HG03442 (cell line): ENCODE results near the gene RGS3.
A peak's percentile ranks its signal among the peaks of the same experiment; 100 is the strongest.

Experiments used
- ATAC-seq: cut with Tn5 transposase; IDR thresholded peaks from one replicate; pipeline ENCODE4 v1.9.1; 2021; ENCODE audit warnings: mild to moderate bottlenecking, moderate library complexity; ENCODE audit not compliant: unreplicated experiment

Gene RGS3

DNA sequence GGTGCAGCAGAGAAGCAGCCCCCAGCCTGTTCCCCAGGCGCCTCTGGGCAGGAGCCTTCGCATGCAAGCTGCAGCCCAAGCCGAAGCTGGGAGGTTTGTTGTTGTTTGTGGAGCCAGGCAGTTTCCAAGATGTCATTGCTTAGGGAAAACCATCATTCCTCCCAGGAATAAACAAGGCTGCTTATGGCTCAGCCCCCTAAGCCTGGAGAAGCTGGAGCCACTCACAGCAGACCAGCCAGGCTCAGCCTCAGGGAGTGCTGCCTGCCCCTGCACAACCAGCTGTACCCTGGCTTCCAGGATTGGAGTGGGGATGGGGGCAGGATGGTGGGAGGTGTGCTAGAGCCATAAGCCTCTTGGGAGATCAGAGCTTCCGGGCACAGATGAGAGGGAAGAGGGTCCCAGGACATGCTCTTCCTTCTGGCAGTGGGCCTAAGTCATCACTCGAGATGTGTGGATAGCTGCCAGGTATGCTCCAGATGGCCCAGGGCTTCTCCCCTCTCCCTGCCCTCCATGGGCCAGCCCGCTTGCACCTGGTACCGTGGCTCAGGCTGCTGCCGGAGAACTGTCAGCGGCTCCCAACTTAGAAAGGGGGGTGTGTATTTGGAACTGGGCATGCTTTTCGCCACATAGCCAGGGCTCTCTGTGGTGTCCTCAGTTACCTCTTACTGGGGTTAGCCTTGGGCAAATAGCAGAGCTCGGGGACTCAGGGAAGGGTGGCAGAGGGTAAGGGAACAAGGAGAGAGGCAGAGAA lies 105.2 kb downstream of the RGS3 start:
- ATAC-seq, result no peak

DNA sequence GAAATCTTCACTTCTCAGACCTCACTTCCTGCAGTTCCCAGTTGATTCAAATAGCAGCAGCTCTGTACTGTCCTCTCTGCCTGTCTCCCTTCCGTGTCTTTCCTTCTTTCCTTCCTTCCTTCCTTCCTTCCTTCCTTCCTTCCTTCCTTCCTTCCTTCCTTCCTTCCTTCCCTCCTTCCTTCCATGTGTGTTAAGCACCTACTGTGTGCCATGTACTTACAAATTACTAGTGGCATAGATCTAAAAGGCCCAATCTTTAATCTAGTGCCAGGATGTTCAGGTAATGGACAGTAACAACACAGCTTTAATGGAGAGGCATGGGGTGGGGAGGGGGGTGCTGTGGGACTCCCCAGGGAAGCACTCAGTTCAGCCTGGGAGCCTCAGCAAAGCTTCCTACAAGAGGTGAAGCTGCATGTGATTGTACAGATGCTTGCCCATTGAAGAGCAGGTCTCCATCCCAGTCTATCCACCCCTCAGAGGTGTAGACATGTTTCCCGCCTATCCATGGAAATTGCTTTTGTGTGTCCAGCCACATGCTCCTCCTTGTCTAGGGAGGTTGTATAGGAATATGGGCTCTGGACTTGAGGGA lies 106.0 kb downstream of the RGS3 start:
- no peak for ATAC-seq

DNA sequence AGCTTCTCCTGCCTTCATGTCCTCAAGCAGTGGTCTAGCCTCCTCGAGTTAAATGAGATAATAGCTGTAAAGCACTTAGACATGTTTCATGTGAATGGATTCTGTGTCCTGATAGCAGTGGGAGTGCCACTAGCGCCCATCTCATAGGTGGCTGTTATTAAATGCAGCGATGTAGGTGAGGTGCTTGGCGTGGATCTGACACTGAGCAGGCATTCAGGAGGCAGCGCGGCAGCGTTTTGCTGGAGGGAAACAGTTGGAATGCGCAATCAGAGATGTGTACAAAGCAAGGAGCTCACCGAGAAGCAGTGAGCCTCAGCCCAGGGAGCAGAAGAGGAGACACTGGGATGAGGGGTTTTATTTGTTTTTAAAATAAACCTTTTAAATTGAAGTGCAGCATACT lies 106.6 kb downstream of the RGS3 start:
- ATAC-seq, result no peak

DNA sequence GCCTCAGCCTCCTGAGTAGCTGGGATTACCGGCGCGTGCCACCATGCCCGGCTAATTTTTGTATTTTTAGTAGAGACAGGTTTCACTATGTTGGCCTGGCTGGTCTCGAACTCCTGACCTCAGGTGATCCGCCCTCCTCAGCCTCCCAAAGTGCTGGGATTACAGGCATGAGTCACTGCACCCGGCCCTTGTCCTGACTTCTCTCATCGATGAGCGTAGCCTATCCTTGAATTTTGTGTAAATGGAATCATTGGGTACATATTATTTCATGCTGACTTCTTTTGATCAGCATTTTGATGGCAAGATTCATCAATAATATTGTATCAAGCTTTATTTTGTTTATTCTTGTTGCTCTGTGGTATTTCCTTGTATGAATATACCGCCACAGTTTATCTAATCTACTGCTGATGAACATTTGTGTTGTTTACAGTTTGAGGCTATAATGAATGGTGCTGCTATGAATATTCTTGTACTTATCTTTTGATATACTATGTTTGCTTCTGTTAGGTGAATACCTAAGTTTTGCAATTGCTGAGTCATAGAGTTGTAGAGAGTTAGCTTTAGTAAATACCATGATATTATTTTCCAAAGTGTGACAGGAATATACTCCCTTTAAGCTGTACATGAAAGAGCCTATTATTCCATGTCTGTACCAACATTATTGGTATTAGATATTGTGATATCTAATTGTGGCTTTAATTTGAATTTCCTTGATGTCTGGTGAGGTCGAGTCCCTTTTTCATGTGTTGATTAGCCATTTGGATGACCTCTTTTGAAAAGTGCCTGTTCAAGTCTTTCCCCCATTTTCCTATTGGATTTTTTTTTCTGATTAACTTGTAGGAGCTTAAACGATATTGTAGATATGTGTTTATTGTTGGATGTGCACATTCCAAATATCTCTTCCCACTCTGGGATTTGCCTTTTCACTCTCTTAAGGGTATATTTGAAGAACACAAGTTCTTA lies 107.5 kb downstream of the RGS3 start:
- no peak for ATAC-seq

DNA sequence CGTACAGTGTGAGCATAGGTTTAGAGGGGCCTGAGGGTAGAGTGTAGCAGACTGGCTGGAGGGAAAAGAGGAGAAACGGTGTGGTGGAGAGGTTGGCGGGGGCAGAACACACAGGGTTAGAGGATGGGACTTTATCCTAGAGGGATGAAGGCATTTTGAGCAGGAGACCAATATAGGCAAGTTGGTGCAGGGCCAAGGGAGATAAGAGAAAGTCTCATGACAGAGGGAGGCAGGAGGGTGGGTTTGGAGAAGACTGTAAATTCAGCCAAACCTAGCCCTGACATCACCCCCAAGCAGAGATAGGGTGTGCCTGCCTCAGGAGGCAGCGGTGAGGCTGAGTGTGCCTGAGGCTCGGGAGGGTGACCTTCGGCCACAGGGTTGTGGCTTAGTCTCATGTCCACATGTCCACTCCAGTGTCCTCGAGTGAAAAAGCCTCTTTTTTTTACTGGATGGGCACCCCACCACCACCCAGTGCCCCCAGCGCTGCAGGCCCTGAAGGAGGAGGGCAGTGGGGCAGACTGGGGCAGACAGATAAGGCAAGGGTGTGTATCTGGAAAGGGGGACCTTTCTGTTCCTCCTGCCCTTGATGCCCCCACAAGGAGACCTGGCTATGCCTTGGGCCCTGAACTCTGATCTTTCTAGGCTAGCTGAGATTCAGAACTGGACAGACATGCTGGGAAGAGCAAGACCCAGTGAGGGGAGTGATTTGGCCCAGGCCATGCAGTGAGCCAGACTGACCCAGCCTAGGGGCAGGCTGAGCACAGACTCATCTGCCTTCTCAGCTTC lies 108.7 kb downstream of the RGS3 start:
- ATAC-seq, result no peak

DNA sequence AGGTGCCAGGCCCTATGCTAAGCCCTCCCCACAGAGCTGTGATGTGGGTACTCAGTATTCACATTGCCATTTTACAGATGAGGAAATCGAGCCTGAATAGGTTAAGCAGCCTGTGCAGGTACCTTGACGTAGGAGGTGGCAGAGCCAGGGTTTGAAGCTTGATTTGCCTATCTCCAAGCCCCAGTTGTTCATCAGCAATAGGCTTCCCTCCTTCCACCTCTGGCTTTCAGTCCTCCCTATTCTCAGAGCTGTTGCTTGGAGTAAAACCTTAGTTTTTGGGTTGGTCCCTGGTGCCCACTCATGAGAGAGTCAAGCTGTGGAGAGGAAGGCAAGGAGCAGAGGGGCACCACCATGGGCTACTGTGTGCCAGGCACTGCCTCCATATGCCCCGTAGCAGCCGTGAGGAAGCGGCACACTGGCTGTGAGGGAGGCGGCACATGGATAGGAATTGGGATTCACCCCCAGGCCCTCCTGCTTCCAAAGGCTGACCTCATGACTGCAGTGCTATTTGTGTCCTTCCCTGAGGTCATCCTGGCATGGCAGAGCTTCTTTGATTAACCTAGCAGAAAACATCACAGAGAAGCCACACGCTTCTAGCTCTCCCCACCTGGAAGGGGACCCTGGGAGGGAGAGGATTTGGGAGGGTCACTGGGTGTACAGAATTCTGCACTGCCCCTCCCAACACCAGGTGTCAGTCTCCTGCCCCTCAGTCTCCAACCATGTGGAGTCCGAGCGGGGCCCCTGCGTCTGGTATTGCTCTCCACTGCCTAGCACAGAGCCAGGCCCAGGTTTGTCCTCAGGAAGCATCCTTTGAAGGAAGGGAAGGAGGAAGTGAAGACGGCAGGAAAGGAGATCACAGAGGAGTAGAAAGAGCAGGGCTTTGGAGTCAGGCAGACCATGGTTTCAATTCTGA lies 109.8 kb downstream of the RGS3 start:
- ATAC-seq, result no peak

DNA sequence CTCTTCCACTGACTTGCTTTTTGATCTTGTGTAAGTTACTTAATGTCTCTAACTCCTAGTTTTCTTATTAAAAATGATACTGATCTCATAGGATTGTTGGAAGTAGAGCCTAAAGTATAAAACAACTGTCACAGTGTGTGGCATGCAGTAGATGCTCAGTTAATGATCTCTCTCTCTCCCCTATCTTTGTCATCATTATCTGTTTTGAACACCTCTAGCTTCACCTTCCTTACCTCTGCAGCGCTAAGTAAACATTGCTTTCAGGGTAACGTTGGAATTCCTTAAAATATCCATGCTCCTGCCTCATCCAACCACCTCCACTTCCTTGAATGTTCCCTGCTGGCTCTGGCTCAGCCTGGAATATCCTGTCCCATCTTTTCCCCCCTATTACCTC lies 110.4 kb downstream of the RGS3 start:
- no peak for ATAC-seq

DNA sequence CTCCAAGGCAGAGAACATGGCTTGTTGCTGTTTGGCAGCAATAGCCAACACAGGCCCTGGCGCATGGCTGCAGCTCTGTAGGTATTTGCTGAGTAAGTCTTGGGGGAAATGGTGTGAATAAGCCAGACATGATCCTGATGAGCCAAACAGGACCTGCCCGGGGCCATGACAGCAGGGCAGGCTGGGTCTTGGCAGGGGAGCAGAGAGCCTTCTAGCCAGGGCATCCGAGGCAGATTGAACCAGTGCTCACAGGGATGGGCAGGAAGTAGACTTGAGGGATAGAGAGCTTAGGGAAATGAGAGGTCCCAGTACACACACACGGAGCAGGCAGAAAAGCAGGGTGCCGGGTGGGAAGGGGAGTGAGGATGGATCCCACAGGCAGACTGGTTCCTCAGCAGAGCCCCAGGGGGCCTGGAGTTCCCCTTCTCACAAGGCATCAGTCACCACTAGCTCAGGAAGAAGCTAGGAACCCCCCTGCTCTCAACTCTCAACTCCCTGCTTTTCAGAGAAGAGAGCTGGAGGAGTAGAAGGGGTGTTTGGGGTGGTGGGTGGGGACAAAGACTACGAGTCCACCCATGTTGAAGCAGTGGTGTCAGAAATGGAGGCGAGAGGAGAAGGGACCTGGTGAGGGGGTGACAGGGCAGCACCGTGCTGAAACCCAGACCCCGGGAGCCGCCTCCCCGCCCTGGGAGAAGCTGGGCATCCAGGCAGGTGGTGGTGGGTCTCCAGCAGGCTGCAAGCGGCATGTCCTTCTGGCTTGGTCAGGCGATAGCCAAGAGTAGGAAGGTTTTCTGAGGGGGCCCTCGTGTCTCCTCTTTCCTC lies 111.1 kb downstream of the RGS3 start:
- ATAC-seq, result no peak

DNA sequence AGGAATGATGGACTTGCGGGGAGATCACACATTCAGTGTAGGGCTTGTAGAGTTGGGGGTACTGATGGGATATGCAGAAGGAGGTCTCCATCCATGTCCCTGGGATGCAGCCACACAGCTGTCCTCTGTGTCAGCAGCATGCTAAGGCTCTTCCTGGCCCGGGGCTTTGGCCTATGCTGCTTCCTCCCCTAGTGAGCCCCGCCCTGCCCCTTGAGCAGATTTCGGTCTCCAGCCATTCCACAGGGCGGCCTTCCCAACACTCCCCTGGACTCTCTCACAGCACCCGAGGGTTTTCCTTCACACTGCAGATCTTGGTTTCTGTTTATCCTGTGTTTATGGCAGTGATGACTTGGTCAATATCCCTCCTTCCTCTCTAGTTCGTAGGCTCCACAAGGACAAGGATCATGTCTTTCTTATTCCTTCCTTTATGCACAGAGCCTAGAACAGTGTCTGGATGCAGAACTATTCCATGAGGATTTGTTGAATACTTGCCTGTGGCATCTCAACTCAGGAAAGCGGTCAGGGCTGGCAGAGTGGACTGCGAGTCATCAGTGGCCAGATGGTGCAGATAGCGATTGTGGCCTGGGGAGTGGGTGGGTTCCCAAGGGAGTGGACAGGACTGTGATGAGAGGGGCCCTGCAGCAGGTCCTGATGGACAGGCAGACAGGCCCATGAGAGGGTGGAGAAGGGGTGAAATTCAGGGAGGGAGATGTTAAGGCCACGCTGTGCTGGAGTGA lies 114.2 kb downstream of the RGS3 start:
- no peak for ATAC-seq

DNA sequence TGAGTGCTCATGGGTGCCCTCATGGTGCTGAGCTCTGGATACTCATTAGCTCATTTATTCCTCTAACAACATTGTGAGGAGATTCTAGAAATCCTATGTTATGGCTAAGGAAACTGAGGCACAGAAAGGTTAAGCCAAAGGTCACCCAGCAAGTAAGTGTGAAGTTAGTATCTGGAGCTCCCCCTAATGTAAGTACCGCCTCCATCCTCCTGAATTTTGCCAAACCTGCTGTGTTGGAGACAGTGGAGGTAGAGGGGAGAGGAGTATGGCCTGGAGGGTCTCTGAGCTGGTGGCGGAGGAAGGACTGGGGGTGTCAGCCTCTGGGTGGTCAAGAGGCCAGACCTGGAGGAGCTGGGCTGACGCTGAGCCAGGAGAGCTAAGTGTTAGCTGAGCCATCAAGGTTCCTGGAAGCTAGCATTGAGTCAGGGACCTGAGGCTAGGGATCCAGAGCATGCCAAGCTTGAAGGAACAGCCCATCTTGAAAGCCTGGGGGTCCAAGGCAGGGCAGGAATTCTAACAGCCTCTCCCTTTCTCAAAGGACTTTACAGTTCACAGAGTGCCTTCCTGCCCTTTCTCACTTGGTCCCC lies 114.8 kb downstream of the RGS3 start:
- no peak for ATAC-seq

DNA sequence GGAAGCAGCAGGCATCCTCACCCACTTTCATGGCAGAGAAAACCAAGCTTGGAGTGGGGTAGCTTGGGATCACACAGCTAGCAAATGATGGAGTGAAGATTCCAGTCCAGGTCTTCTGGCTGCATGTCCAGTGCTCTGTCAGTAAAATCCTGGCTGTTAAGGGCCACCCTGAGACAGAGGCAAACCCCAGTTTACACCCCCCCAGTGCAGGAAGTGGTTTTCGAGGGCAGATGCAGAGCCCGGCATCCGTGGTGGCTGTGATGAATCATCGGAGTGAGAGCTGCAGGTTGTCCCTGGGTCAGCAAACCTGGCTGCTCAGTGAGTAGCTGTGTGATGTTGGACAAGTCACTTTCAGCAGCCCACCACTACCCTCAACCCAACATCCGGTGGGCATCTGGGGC lies 115.4 kb downstream of the RGS3 start:
- ATAC-seq, result peak; percentile 52

DNA sequence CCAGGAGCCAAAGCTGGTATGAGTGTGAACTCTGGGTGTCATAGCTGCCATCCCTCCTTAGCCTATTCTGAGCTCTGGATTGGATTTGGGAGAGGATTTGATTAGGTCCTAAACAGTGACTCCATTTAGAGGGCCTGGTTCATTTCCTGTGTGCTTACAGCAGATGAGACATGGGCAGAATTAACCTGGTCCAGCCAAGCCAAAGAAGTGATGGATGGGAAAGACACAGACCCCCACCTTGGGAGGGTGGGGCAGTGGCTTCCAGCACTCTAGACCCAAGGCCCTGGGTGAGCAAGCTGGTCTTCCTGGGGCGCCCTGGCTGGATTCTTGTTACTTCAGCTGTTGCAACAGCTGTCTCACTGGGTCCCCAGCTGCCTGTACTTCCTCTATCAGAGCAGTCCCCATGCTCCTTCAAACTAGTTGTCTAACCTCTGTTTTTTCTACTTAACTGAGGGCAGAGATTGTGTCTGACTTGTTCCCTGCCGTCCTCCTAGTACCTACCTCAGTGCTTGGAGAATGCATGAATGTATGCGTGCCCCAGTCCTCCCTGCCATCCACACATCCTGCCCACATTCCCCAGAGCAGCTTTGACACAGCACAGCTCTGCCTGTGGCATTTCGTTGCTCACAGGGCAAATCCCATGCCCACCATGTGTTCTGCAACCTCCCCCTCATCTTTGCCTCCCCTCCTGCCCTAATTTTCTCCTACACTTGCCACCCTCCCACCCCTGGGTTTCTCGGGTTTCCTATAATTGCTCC lies 115.9 kb downstream of the RGS3 start:
- peak; percentile 5 for ATAC-seq

DNA sequence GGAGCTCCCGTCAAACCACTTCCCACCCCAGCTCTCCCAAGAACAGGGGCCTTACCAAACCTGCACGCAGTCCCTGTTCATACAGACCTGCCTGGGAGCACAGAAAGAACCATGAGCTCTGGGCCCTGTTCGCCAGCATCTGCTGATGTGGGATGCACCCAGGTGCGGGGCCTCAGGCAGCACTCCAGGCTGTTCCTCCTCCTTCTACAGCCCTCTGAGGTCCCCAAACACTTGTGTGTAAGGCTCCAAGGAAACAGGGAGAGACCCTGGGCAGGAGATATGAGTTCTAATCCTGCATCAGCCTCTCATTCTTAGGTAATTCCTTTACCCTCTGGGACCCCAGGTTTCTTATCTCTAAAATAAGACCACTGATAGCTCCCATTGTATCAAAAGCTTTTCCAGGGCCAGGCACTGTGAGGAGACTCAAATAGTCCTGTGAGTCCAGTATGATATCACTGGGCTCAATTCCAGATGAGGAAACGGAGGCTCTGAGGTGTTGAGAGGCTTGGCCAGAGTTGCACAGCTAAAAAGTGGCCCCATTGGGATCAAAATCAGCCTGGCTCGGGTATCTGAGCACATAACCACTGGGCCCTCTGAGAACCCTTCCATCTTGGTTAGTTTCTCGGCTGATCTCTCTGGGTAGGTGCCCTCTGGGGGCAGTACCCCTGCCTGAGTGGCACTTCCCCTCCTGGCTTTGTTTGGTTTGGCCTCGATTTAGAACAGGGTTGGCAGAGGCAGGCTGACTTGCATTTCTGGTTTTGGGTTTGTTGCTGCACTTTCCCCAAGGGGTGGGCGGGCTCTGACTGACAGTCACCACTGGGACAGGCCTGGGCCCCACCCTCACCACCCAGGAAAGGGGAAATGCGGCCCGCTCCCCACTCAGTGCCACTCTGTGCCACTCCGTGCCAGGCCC lies 116.8 kb downstream of the RGS3 start:
- ATAC-seq, result no peak

DNA sequence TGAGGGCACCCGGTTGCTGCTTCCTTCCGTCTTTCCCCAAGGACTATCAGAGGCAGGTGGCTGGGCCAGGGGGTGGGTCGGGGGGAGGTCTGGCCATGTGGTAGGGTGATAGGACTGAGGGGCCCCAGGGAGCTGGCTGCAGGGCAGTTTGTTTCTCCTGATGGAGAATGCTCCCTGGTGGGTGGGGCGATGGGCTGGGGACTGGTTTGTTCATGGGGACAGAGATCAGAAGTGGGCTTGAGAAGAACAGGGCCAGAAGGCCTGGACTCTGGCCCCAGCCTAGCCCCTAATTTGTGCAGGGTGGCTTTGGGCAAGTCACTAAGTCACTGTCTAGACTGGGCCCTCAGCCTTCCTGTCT lies 117.4 kb downstream of the RGS3 start:
- ATAC-seq, result no peak

DNA sequence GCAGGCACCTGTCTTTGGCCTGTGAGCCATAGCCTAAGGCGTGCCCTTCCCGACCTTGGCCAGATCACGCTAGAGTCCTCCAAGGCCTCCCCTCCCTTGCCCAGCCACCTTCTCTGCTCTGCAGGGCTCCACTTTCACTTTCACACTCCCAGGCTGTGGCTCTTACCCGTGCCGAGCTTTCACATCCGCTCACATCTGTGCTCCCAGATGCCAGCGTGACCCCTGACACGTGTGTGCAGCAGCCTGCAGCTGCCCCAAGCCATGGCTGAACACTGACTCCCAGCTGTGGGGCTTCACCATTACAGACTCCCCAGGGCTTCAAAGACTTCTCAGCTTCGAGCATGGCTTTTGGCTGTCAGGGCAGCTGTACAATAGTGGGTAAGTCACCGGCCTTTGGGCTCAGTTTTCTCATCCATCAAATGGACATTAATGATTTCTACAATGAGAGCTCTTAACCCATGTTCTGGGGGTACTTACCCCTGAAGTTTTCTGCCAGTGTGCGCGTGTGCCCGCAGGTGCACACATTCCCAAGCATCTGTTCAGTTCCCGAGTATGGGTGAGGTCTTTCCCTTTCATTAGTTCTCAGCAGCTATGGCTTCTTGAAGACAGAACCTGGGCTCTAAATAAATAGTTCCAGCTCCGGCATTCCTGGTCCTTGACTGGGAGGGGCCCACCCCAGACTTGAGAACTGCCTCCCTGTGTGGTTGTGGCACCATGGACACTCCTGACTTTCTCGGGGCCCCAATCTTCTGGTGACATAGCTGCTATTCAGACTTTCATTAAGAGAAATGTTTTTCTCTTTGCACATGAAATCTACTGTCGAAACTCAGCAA lies 118.6 kb downstream of the RGS3 start:
- peak; percentile 79 for ATAC-seq
